Chondrocyte (in vitro differentiated cells): Measurements from ENCODE around the gene MYO5C. TPM values are rescaled to one million over a fixed set of nuclear protein-coding genes. Genes with fewer than 3 reads are reported as not detected.

ENCODE experiments used
- DNase-seq: peaks from one replicate; pipeline ENCODE4 v3.0.0; 2021; ENCODE audit warnings: mixed read lengths, low spot score
- H3K27ac Mint-ChIP-seq: one replicate; pipeline ENCODE4 v1.8.0; 2021; ENCODE audit warnings: mild to moderate bottlenecking, moderate library complexity, mixed read lengths; ENCODE audit not compliant: unreplicated experiment
- H3K27me3 Mint-ChIP-seq: 2 replicates; pipeline ENCODE4 v1.8.0; 2021; ENCODE audit warnings: low read depth, mixed read lengths
- H3K36me3 Mint-ChIP-seq: 2 replicates; pipeline ENCODE4 v1.8.0; 2021; ENCODE audit warnings: low read depth, mixed read lengths
- H3K4me1 Mint-ChIP-seq: 2 replicates; pipeline ENCODE4 v1.8.0; 2021; ENCODE audit warnings: low read depth, mild to moderate bottlenecking, mixed read lengths
- H3K4me3 Mint-ChIP-seq: one replicate; pipeline ENCODE4 v1.8.0; 2021; ENCODE audit warnings: mild to moderate bottlenecking, moderate library complexity, mixed read lengths; ENCODE audit not compliant: unreplicated experiment
- H3K9me3 Mint-ChIP-seq: 2 replicates; pipeline ENCODE4 v1.8.0; 2021; ENCODE audit warnings: low read depth, mixed read lengths
- CTCF ChIP-seq: fragments of 200-600 bp; sonication (generic); IDR thresholded peaks from 2 replicates; pipeline ENCODE4 v1.5.0; 2021; ENCODE audit warnings: antibody characterized with exemption, mild to moderate bottlenecking, moderate library complexity
- total RNA-seq: library from RNA; stranded (reverse); gene quantifications from 3 replicates; pipeline ENCODE4 v1.2.1, GENCODE V29; 2021

The MYO5C gene
- total RNA-seq, 1 donor from 2014 or later: 1.4 TPM

- peak overlapping the region; percentile 81 for H3K27ac Mint-ChIP-seq
- H3K36me3 Mint-ChIP-seq: no peaks in the 10 kb centered on the region
- peak overlapping the region; percentile 29 for H3K4me3 Mint-ChIP-seq
- no peak for DNase-seq
- no peaks in the 10 kb centered on the region for H3K27me3 Mint-ChIP-seq
- no peaks in the 10 kb centered on the region for H3K9me3 Mint-ChIP-seq
- peak; percentile 52 for TF ChIP-seq CTCF
- peaks cover 29% of the 10 kb centered on the region for H3K4me1 Mint-ChIP-seq
These were observed 33.9 kb downstream of the MYO5C start for GRCh38 chr15:52261498-52262242.

GRCh38 chr15:52261026-52261425 is 34.6 kb downstream of the MYO5C start:
- TF ChIP-seq CTCF: no peak
- Mint-ChIP-seq H3K4me1 (peaks cover 35% of the 10 kb centered on the region), H3K27ac (no peak overlapping the region)

DNA sequence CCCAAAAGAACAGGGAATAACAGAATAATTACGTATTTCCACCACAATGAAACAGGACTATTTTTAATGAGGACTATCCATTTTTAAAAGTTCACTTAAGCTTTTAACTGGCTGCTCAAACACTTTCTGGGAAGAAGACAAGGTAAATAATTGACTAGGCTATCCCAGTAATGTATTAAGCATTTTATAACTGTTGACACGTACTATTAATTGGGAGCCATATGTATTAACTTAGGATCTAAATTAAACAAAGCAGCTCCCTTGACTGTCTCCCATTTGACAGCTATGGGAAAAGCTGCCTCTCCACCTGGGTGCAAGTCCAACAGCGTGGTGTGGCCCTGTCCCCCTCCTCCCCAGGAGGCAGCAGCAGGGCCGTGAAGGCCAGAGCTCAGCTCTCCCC is 36.1 kb downstream of the MYO5C start:
- no peak overlapping the region for H3K27ac Mint-ChIP-seq
- H3K36me3 Mint-ChIP-seq: no peaks in the 10 kb centered on the region
- H3K4me3 Mint-ChIP-seq: no peak overlapping the region
- no peaks in the 10 kb centered on the region for H3K27me3 Mint-ChIP-seq
- no peak for DNase-seq
- peaks cover 45% of the 10 kb centered on the region for H3K4me1 Mint-ChIP-seq
- no peaks in the 10 kb centered on the region for H3K9me3 Mint-ChIP-seq
- TF ChIP-seq CTCF: no peak

More at GRCh38 chr15:52261026-52261425, 34.6 kb downstream of the MYO5C start:
- Mint-ChIP-seq H3K4me3 (no peak overlapping the region), H3K9me3 (no peaks in the 10 kb centered on the region), H3K27me3 (no peaks in the 10 kb centered on the region), H3K36me3 (no peaks in the 10 kb centered on the region)
- DNase-seq: no peak

GRCh38 chr15:52258461-52258860 is 37.1 kb downstream of the MYO5C start:
- no peaks in the 10 kb centered on the region for H3K27me3 Mint-ChIP-seq
- DNase-seq: no peak
- no peaks in the 10 kb centered on the region for H3K36me3 Mint-ChIP-seq
- no peaks in the 10 kb centered on the region for H3K9me3 Mint-ChIP-seq
- H3K4me3 Mint-ChIP-seq: no peak overlapping the region
- TF ChIP-seq CTCF: no peak
- H3K27ac Mint-ChIP-seq: no peak overlapping the region
- peaks cover 56% of the 10 kb centered on the region for H3K4me1 Mint-ChIP-seq

GRCh38 chr15:52257734-52258062 is 37.9 kb downstream of the MYO5C start:
- peaks cover 63% of the 10 kb centered on the region for H3K4me1 Mint-ChIP-seq

More at GRCh38 chr15:52257734-52258062, 37.9 kb downstream of the MYO5C start:
- H3K4me3 Mint-ChIP-seq: no peak overlapping the region
- H3K36me3 Mint-ChIP-seq: no peaks in the 10 kb centered on the region
- H3K27me3 Mint-ChIP-seq: no peaks in the 10 kb centered on the region
- DNase-seq: no peak
- no peak overlapping the region for H3K27ac Mint-ChIP-seq
- TF ChIP-seq CTCF: no peak
- no peaks in the 10 kb centered on the region for H3K9me3 Mint-ChIP-seq
